D341Med (cell line): ENCODE measurements around the gene DPM1.
A peak's percentile ranks its signal among the peaks of the same experiment; 100 is the strongest.
"Not testable (repeated sequence)": the region's sequence is repeated elsewhere in the genome, so short reads cannot be mapped to it uniquely, and the experiment has no call there.

Experiments used
- DNase-seq: peaks from one replicate; pipeline ENCODE4 v3.0.0; 2012; ENCODE audit warnings: low spot score

Gene DPM1

DNA sequence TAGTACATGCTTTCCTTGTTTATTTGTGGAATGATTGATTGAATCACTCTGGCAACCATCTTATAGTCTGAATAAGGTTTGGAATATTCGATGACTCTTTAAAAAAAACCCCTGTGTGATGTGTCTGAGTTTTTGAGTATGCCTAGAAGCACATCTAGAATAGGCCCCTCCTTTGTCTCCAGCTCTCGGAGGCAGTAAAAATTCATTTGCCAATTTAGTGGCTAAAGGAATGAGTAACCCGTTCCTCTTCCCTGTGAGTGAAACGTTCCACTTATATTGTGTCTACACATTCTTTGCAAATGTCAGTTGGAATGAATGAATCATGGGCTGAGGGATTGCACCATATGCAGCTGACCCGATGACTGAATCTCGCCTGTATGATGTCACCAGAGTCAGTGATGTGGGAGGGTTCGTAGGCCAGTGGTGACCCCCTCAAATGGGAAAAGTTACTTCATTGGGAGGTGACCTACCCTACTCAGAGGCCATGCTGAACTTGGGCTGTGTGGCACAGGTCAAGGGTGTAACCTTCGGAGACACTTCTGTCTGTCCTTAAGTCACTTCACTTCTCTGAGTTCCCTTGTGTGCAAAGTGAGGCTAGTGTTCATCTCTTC, 21.8 kb upstream of the DPM1 start:
- no peak for DNase-seq

GRCh38 chr20:50978533-50978932, 20.2 kb upstream of the DPM1 start:
- DNase-seq = not testable (repeated sequence)

DNA sequence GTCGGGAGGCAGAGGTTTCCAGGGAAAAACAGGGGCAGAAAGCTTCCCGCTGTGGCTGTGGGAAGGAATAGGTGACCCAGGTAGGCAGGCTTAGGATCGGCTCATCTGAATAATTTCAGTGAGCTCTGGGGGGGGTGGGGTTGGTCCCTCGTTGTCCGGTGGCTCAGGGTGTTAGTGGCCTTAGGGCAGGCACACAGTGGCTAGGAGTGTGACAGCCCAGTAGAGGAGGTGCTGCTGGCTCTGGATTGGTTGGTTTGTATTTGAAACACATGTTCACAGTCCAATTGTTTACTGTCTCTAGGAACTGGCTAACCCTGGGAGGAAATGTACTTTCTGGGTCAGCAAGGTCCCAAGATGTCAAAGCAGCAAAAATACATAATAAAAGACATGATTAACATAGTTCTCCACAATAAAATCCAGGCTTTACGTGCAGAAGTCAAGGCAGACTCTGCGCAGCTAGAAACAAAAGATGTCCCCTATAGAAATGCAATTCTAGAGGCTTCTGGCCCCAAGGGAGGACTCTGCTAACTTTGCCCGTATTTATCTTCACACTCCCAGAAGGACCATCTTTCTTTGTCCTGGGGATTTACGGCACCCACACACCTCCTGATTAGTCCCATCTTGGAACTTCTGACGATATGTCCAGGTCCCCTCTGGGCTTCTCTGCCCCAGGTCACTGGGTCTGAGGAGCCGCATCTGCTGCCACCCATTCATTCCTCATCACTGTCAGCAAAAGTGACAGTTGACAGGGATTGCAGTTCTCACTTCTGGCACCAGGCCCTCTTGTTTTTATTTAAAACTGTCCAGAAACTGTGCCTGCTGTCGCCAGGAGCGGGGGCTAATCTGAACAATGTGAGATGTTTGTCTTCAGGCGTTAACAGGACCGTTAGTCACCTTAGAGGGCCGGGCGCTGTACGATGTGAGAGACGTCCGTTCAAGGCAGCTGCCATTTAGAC, 19.0 kb upstream of the DPM1 start:
- no peak for DNase-seq

DNA sequence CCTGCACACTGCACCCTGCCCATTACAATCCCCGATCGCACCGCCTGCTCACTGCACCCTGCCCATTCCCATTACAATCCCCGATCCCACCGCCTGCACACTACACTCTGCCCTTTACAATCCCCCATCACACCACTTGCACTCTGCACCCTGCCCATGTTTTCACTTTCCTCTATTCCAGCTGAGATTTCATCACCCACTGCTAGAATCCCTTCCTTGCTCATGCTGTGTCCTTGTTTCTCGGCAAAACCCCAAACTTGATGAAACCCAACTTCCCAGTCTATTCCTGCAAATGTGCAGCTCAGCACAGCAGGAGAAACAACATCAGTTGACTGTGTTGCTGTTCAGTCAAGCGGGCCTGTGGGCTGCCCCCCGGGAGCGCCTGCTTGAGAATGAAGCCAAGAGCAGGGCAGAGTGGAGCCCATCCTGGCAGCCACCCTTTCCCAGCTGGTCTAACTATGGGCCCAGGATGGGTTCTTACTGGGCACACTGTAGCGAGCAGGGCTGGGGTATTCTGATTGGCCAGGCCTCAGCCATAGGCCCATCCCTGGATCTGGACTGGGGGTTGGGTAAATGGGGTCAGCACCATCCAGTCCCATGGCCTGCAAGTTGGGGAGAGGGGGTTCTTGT, 17.5 kb upstream of the DPM1 start:
- DNase-seq = no peak

GRCh38 chr20:50969912-50970311, 11.6 kb upstream of the DPM1 start:
- DNase-seq = no peak

- DNase-seq = no peak
Observed at GRCh38 chr20:50969435-50969834, 11.1 kb upstream of the DPM1 start.

GRCh38 chr20:50968289-50968688, 10.0 kb upstream of the DPM1 start:
- DNase-seq = no peak

DNA sequence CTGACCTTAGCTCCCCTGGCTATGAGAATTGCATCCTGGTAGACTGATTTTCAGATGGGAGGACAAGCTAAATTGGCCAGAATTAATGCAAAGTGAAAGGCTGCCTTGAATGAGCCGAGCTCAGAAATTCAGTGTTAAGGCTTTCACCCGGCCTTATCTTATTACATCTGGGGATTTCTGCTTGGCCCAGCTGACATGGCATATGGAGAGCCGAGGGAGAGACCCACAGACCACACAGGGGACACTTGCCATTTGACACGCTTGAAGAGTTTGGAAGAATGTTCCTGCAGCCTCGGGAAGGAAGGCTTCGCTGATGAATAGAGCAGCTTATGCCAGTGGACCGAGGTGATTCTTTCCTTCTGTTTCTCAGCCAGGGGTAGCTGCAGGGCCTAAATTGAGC, 9.3 kb upstream of the DPM1 start:
- no peak for DNase-seq

GRCh38 chr20:50959543-50960126, 1.3 kb upstream of the DPM1 start:
- no peak for DNase-seq

DNA sequence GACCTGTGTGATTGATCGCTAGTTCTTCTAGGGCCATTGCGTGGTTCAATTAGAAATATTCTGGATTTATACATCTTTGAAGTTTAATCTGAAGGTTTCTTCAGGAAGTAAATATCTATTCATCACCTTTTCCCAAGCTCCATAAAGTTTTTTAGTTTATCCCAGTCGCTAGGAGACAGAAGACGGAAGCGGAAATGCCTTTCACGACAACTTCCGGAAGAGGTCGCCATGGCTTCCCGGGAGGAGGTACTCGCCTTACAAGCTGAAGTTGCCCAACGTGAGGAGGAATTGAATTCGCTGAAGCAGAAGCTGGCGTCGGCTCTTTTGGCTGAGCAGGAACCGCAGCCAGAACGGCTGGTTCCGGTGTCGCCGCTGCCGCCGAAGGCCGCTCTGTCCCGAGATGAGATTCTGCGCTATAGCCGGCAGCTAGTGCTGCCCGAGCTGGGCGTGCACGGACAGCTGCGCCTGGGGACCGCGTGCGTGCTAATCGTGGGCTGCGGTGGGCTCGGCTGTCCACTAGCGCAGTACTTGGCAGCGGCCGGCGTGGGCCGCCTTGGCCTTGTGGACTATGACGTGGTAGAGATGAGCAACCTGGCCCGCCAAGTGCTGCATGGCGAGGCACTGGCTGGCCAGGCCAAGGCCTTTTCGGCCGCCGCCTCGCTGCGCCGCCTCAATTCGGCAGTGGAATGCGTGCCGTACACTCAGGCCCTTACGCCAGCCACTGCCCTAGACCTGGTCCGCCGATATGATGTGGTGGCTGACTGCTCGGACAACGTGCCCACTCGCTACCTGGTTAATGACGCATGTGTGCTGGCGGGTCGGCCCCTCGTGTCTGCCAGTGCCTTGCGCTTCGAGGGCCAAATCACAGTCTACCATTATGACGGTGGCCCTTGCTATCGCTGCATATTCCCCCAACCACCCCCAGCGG, 547 bp upstream of the DPM1 start, which contains the start of gene MOCS3:
TSS of gene MOCS3 (plus strand) at position 204 of the 928 bp plus-strand sequence. CDS start at position 229, 25 bp downstream.
- peak; percentile 84 for DNase-seq

GRCh38 chr20:50957276-50957675, 1.1 kb downstream of the DPM1 start:
- no peak for DNase-seq

- no peak for DNase-seq
Observed at GRCh38 chr20:50953821-50954220, 4.5 kb downstream of the DPM1 start.

DNA sequence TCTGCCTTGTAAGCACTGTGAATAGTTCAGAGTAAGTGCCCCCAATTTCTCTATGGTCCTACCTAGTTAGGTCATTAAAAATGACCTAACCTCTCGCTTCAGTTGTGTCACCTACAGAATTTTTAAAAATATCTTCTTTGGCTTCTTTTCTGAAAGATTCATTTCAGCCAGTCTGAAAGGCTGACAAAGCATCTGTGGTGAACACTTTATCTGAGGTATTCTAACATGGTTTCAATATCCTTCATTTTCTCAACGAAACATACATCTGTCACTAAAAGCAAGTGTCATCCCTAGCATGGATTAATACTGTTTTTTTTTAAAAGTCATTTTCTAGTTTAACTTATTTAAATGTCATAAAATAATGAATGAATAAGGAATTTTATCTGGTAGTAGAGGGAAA, 5.1 kb downstream of the DPM1 start:
- DNase-seq = no peak

GRCh38 chr20:50948132-50948785, 10.1 kb downstream of the DPM1 start:
- no peak for DNase-seq

DNA sequence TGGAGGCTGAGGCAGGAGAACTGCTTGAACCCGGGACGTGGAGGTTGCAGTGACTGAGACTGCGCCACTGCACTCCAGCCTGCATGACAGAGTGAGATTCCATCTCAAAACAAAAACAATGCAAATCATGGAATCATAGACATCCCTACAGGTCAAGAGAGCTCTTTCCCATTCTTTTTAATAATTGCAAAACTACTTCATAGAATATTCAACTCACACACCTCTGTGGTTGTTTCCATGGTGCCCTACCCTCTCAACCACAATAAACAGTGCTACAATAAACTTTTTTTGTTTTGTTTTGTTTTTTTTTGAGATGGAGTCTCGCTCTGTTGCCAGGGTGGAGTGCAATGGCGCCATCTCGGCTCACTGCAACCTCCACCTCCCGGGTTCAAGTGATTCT, 15.3 kb downstream of the DPM1 start:
- no peak for DNase-seq

DNA sequence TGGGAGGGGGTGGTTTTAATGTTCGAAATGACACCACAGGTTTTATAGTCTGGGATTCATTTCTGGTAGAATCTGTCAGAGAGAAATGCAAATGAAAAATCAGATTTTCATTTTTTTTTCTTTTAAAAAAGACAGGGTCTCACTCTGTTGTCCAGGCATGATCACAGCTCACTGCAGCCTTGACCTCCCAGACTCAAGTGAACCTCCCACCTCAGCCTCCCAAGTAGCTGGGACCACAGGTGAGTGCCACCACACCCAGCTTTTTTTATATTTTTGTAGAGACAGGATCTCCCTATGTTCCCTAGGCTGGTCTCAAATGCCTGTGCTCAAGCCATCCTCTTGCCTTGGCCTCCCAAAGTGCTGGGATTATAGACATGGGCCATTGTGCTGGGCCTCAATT, 24.7 kb downstream of the DPM1 start:
- DNase-seq = no peak

GRCh38 chr20:50932691-50933280, 25.5 kb downstream of the DPM1 start:
- DNase-seq = no peak

DNA sequence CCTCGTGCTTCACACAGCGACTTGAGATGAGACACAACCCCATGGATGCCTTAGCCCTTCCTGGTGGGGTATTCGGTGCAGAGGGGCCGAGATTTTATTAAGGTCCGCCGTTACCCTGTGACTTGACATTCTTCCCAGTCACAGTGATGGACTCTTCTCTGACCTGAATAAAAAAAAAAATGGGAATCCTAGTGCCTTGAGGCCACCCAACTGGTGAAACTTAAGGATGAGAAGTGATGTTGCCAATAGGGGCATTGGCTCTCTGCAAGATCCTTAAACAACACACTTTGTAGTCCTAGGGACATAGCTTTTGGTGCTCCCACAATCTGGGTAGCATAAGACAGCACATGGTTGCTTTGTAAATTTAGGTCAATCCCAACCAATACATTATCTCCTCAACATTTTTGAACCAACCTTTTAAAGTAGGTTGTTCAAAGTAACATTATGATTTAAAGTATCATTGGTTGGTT, 26.3 kb downstream of the DPM1 start:
- no peak for DNase-seq

GRCh38 chr20:50931306-50932015, 26.9 kb downstream of the DPM1 start, which contains the start of gene ADNP:
ADNP (minus strand) TSS chr20:50931437; CDS start chr20:50903996, 27,441 bp downstream.
- DNase-seq = peak; percentile 88

DNA sequence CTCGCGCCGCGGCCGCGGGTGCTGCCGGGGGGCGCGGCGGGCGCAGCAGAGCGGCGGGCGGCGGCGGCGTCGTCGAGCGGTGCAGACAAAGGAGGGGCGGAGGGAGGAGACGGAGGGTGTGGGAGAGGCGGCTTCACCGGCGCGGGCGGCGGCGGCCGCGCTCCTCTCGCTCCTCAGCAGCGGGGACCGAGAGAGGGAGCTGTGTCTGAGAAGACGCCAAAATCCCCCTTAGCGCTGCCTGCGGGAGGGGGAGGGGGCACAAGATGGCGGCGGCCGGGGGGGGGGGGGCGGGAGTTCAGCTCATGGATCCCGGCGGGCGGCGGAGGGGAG, 27.4 kb downstream of the DPM1 start:
- DNase-seq = no peak
